Parathyroid adenoma (tissue), 2 donors: Measurements from ENCODE around the gene LYPD1.

Experiments used
- H2AFZ ChIP-seq: fragments of 300-600 bp; sonication (generic); one replicate; pipeline ENCODE4 v1.7.0; 2017; ENCODE audit warnings: antibody characterized with exemption, mild to moderate bottlenecking
- H3K27ac ChIP-seq: fragments of 300-600 bp; sonication (generic); one replicate; pipeline ENCODE4 v1.7.0; 2017
- H3K27me3 ChIP-seq: fragments of 300-600 bp; sonication (generic); one replicate; pipeline ENCODE4 v1.7.0; 2017; ENCODE audit warnings: low read length; ENCODE audit not compliant: control insufficient read depth, insufficient read depth
- H3K36me3 ChIP-seq: fragments of 300-600 bp; sonication (generic); one replicate; pipeline ENCODE4 v1.7.0; 2017; ENCODE audit warnings: low read length; ENCODE audit not compliant: control insufficient read depth, insufficient read depth
- H3K4me1 ChIP-seq: fragments of 300-600 bp; sonication (generic); one replicate; pipeline ENCODE4 v1.7.0; 2017; ENCODE audit warnings: control low read depth
- H3K4me2 ChIP-seq: fragments of 300-600 bp; sonication (generic); one replicate; pipeline ENCODE4 v1.7.0; 2017; ENCODE audit warnings: low read length
- H3K4me3 ChIP-seq: fragments of 300-600 bp; sonication (generic); one replicate; pipeline ENCODE4 v1.7.0; 2017; ENCODE audit warnings: low read depth, low read length
- H3K79me2 ChIP-seq: fragments of 300-600 bp; sonication (generic); one replicate; pipeline ENCODE4 v1.7.0; 2017; ENCODE audit warnings: control low read depth
- H3K9ac ChIP-seq: fragments of 300-600 bp; sonication (generic); one replicate; pipeline ENCODE4 v1.7.0; 2017; ENCODE audit warnings: mild to moderate bottlenecking
- H3K9me3 ChIP-seq: fragments of 300-600 bp; sonication (generic); one replicate; pipeline ENCODE4 v1.7.0; 2017; ENCODE audit warnings: low read length; ENCODE audit not compliant: control insufficient read depth
- CTCF ChIP-seq: fragments of 300-600 bp; sonication (generic); IDR thresholded peaks from one replicate; pipeline ENCODE4 v1.7.0; 2017; ENCODE audit warnings: antibody characterized with exemption, mild to moderate bottlenecking
- donor health status: primary hyperparathyroidism.

LYPD1 gene

DNA sequence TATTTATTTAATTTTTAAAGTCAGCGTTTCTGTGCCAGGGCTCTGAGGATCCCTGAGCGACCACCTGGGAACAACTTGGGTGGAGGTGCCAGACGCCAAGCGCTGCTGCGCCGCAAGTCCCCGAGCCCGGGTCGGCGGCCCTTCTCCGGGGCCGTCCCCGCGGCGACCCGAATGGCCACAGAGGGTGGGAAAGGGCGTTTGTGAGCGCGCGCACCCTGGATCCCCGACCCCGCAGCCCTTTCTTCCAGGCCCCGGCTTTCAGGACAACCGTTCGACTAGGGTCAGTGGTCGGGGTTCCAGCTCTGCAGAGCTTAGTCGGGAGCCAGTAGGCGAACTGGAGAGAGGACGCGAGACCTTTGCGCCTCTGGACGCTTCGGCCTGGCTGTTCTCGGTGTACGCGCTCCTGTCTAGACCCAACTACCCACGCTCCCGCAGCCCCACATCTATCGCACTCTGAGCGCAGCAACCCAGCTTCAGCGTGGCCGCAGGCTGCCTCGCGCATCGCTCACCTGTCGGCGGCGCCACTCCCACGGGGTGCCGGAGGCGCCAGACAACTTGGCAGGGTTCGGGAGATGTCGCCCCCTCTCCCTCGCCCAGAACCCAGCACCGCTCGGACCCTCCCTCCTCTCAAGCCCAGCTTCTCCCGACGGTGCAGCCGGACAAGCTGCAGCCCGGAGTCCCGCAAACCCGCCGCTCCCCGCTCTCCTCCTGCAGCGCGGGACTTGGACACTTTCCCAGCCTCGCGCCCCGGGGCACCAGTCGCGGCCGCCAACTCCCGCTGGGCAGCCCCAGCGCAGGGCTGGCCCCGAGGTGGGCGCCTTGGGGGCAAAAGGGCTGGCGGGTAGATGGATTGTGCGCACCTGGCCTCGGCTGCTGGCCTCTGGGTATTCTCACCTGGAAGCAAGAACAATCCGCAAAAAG, 758 bp downstream of the LYPD1 start:
- no peak for TF ChIP-seq CTCF
- Histone ChIP-seq H3K36me3 (no peaks in the 10 kb centered on the region), H3K27ac (no peak overlapping the region)

DNA sequence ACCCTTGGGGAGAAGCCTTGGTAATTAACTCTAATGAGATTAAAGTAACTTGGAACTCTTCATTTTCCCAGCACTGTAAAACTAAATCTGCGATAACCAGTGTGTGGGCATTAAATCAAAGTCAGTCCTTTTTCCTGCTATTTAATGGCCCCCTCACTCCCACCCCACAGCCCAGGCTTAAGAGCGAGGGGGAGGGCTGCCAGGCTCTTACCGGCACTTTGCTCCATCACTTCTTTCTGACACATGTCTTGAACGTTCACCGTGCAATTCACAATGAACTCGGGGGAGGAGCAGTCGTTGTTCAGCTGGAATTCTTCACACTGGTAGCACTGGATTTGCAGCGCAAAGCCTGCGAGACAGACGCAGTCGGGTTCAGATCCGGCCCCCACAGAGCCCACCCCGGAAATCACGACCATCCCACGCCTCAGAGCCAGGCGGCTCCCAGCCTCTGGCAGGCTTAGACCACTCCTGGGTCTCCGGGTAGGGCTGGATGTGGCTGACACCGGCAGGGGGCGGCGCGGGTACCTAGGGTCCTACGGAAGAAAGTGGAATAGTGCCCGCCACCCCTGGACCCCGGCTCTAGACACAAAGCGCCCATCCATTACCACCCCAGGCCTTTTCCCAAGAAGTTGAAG, 1.7 kb downstream of the LYPD1 start:
- Histone ChIP-seq H3K79me2 (no peaks in the 10 kb centered on the region), H3K9me3 (no peaks in the 10 kb centered on the region), H3K4me2 (no peak overlapping the region), H3K36me3 (no peaks in the 10 kb centered on the region), H3K9ac (no peak overlapping the region), H2AFZ (no peak overlapping the region), H3K27me3 (no peaks in the 10 kb centered on the region), H3K27ac (no peak overlapping the region), H3K4me1 (no peaks in the 10 kb centered on the region), H3K4me3 (no peak overlapping the region)
- no peak for TF ChIP-seq CTCF

More for the DNA sequence above, 758 bp downstream of the LYPD1 start:
- Histone ChIP-seq H3K9me3 (no peaks in the 10 kb centered on the region), H3K4me1 (no peaks in the 10 kb centered on the region), H2AFZ (peak overlapping the region; percentile 57), H3K9ac (no peak overlapping the region), H3K4me2 (peak overlapping the region; percentile 89), H3K79me2 (no peaks in the 10 kb centered on the region), H3K27me3 (no peaks in the 10 kb centered on the region), H3K4me3 (peak overlapping the region; percentile 59)

- H2AFZ ChIP-seq: no peak overlapping the region
- no peaks in the 10 kb centered on the region for H3K79me2 ChIP-seq
- no peak overlapping the region for H3K4me2 ChIP-seq
- no peaks in the 10 kb centered on the region for H3K4me1 ChIP-seq
- no peaks in the 10 kb centered on the region for H3K9me3 ChIP-seq
- H3K27ac ChIP-seq: no peak overlapping the region
- no peaks in the 10 kb centered on the region for H3K27me3 ChIP-seq
- no peak overlapping the region for H3K4me3 ChIP-seq
- no peak for TF ChIP-seq CTCF
- no peak overlapping the region for H3K9ac ChIP-seq
- no peaks in the 10 kb centered on the region for H3K36me3 ChIP-seq
Observed at GRCh38 chr2:132667706-132668105, 2.3 kb downstream of the LYPD1 start.

- TF ChIP-seq CTCF: no peak
- Histone ChIP-seq H3K4me2 (no peak overlapping the region), H3K36me3 (no peaks in the 10 kb centered on the region), H3K27me3 (no peaks in the 10 kb centered on the region), H3K4me1 (no peaks in the 10 kb centered on the region), H3K4me3 (no peak overlapping the region), H2AFZ (no peak overlapping the region), H3K27ac (no peak overlapping the region), H3K79me2 (no peaks in the 10 kb centered on the region), H3K9me3 (no peaks in the 10 kb centered on the region), H3K9ac (no peak overlapping the region)
Observed at GRCh38 chr2:132665401-132666140, 4.4 kb downstream of the LYPD1 start.
